K562 (cell line): ENCODE measurements around the gene TBCEL. TPM values are rescaled to one million over a fixed set of nuclear protein-coding genes. Genes with fewer than 3 reads are reported as not detected.

Experiments used
- CCNT2 ChIP-seq: IDR thresholded peaks from 2 replicates; pipeline ENCODE4 v1.6.1; 2011; ENCODE audit warnings: borderline replicate concordance, low read depth, mild to moderate bottlenecking, moderate library complexity, mixed read lengths, low read length; ENCODE audit not compliant: insufficient read length; ENCODE audit errors: extremely low read depth
- ETV5 ChIP-seq: sonication (generic); formaldehyde crosslinking; IDR thresholded peaks from 2 replicates; pipeline ENCODE4 v1.4.0; 2020; ENCODE audit warnings: low read depth, mild to moderate bottlenecking, missing genetic modification reagents
- GMEB1 ChIP-seq: fragments of 250-450 bp; sonication (Bioruptor Pico); IDR thresholded peaks from 2 replicates; pipeline ENCODE4 v1.4.0; 2020; ENCODE audit warnings: mild to moderate bottlenecking
- MED1 ChIP-seq: sonication (generic); formaldehyde crosslinking; IDR thresholded peaks from 2 replicates; pipeline ENCODE4 v1.8.1; 2023; ENCODE audit warnings: missing genetic modification reagents, borderline replicate concordance
- MTF1 ChIP-seq: fragments of 250-450 bp; sonication (Bioruptor Pico); IDR thresholded peaks from 2 replicates; pipeline ENCODE4 v1.9.0; 2021; ENCODE audit warnings: moderate library complexity, mild to moderate bottlenecking, inconsistent platforms, borderline replicate concordance
- NRF1 ChIP-seq, 2 experiments: fragments of 450-650 bp; IDR thresholded peaks in 1 of 2; conservative IDR thresholded peaks in 1 of 2; 2 replicates each; pipeline ENCODE4 v1.6.1; 2014; ENCODE audit warnings: mild to moderate bottlenecking in 2 of 2
- PHF21A ChIP-seq: fragments of 450-650 bp; IDR thresholded peaks from 2 replicates; pipeline ENCODE4 v1.6.1; 2017; ENCODE audit warnings: low read depth, borderline replicate concordance
- POLR2AphosphoS5 ChIP-seq: IDR thresholded peaks from 2 replicates; pipeline ENCODE4 v1.6.1; 2011; ENCODE audit warnings: mild to moderate bottlenecking, low read depth, low read length, moderate library complexity; ENCODE audit not compliant: control insufficient read depth, insufficient read depth
- TEAD4 ChIP-seq, 2 experiments: sonication (generic) in 1 of 2; formaldehyde crosslinking in 1 of 2; IDR thresholded peaks; 2 replicates each; pipeline versions ENCODE4 v1.6.1 to v1.8.0; 2012 to 2022; ENCODE audit warnings: borderline replicate concordance in 1 of 2, inconsistent platforms in 1 of 2, low read length in 1 of 2, mild to moderate bottlenecking in 1 of 2, missing genetic modification reagents in 1 of 2
- ZNF280B ChIP-seq: fragments of 250-450 bp; sonication (Bioruptor Pico); IDR thresholded peaks from 2 replicates; pipeline ENCODE4 v1.5.1; 2021; ENCODE audit warnings: mild to moderate bottlenecking
- polyA plus RNA-seq, 8 experiments: library from polyadenylated mRNA; depleted of rRNA in 4 of 8; stranded (reverse) in 5 of 8; unstranded in 3 of 8; fragments of >200 nt; fragmentation: Nextera tagmentation in 2 of 8; fragmentation: Illumina TruSeq in 1 of 8; extraction: Ambion mirVana in 2 of 8; extraction: Trizol in 1 of 8; gene quantifications; 2 replicates each; pipeline versions ENCODE4 v1.2.1 to v1.2.3, GENCODE V29; 2011 to 2014; ENCODE audit warnings: inconsistent platforms in 1 of 8, missing spikeins in 1 of 8
- total RNA-seq, 7 experiments: library from RNA; depleted of rRNA in 6 of 7; stranded (reverse); fragments of >200 nt in 6 of 7; fragmentation: Illumina TruSeq in 2 of 7; extraction: Trizol in 2 of 7; gene quantifications; 2 replicates each; pipeline versions ENCODE4 v1.2.1 to v1.2.3, GENCODE V29; 2011 to 2021; ENCODE audit warnings: low replicate concordance in 1 of 7
- TF ChIP-seq, protein P1 (sequence below): fragments of 200-800 bp; sonication (Bioruptor generic); IDR thresholded peaks from 2 replicates; pipeline ENCODE4 v1.6.1; 2017; ENCODE audit warnings: missing genetic modification characterization, missing compliant biosample characterization
- TF ChIP-seq, protein P2 (sequence below): fragments of 450-650 bp; formaldehyde crosslinking; IDR thresholded peaks from 2 replicates; pipeline ENCODE4 v1.4.0; 2020; ENCODE audit warnings: mild to moderate bottlenecking, mixed read lengths
- TF ChIP-seq, protein P3 (sequence below): fragments of 450-650 bp; IDR thresholded peaks from 2 replicates; pipeline ENCODE4 v1.6.1; 2017; ENCODE audit warnings: antibody characterized with exemption, mild to moderate bottlenecking

TBCEL gene
- total and polyA plus RNA-seq, 9 of the 15 experiments (the other 6 are each of a cell fraction or from before 2014, with no cell fraction given): 0.39 to 2.3 (median 1.4) TPM

DNA sequence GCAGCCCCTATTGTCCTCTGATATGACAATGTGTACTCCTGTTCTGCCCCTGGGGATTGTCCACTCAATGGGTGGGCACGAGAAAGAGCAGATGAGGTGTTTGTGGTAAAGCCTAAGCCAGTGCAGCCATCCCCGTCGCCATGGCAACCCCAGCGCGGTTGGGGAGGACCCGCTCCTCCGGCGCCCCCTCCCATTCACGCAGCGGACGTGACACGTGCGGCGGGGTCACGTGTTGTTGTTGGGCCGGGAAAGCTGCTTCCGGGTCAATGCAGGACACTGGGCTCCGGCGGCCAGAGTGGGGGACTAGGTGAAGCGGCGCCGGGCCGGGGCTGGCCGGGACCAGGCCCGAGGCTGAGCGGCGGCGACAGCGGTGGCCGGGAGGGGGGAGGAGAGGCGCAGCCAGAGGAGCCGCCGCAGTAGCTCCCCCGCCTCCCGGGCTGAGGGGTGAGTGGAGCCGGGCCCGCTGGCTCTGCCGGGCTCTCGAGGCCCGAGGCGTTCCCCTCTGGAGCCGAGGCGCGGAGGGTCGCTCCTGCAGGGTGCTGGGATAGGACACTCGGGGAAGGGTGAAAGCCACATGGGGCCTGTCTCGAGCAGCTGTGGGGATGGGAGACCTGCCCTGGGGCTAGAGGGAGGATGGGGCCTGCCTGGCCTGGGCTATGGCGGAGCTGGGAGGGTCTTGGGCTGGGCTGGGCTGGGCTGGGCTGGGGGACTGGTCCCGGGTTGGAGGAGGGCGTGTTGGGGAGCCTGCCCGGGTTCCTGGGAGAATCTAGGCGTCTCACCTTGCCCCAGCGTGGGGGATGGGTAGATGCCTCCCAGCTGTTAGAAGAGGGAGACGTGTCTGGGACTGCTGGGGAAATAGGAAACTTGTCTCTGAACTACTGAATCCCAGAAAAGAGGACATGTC lies at the start of gene TBCEL (continued):
- TF ChIP-seq NRF1 (conservative IDR thresholded peaks at IDR 0.05 in 1 of 2, IDR thresholded peaks at IDR 0.05 in 1 of 2) (no peak), POLR2AphosphoS5 (no peak), MTF1 (CRISPR knock-in tag) (no peak), CCNT2 (no peak), ZNF280B (no peak), ETV5 (CRISPR knock-in tag) (peak; percentile 67), GMEB1 (CRISPR knock-in tag) (peak; percentile 96), MED1 (CRISPR knock-in tag) (no peak), PHF21A (no peak), TEAD4 (IDR thresholded peaks at IDR 0.05; ENCODE audit: low read length) (no peak), TEAD4 (CRISPR knock-in tag; IDR thresholded peaks at IDR 0.05; ENCODE audit: borderline replicate concordance) (no peak)
- TF ChIP-seq, protein P1, sequence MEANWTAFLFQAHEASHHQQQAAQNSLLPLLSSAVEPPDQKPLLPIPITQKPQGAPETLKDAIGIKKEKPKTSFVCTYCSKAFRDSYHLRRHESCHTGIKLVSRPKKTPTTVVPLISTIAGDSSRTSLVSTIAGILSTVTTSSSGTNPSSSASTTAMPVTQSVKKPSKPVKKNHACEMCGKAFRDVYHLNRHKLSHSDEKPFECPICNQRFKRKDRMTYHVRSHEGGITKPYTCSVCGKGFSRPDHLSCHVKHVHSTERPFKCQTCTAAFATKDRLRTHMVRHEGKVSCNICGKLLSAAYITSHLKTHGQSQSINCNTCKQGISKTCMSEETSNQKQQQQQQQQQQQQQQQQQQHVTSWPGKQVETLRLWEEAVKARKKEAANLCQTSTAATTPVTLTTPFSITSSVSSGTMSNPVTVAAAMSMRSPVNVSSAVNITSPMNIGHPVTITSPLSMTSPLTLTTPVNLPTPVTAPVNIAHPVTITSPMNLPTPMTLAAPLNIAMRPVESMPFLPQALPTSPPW (CRISPR knock-in tag): peak; percentile 95
- TF ChIP-seq, protein P2, sequence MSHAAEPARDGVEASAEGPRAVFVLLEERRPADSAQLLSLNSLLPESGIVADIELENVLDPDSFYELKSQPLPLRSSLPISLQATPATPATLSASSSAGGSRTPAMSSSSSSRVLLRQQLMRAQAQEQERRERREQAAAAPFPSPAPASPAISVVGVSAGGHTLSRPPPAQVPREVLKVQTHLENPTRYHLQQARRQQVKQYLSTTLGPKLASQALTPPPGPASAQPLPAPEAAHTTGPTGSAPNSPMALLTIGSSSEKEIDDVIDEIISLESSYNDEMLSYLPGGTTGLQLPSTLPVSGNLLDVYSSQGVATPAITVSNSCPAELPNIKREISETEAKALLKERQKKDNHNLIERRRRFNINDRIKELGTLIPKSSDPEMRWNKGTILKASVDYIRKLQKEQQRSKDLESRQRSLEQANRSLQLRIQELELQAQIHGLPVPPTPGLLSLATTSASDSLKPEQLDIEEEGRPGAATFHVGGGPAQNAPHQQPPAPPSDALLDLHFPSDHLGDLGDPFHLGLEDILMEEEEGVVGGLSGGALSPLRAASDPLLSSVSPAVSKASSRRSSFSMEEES (CRISPR knock-in tag): peak; percentile 96
- TF ChIP-seq, protein P3, sequence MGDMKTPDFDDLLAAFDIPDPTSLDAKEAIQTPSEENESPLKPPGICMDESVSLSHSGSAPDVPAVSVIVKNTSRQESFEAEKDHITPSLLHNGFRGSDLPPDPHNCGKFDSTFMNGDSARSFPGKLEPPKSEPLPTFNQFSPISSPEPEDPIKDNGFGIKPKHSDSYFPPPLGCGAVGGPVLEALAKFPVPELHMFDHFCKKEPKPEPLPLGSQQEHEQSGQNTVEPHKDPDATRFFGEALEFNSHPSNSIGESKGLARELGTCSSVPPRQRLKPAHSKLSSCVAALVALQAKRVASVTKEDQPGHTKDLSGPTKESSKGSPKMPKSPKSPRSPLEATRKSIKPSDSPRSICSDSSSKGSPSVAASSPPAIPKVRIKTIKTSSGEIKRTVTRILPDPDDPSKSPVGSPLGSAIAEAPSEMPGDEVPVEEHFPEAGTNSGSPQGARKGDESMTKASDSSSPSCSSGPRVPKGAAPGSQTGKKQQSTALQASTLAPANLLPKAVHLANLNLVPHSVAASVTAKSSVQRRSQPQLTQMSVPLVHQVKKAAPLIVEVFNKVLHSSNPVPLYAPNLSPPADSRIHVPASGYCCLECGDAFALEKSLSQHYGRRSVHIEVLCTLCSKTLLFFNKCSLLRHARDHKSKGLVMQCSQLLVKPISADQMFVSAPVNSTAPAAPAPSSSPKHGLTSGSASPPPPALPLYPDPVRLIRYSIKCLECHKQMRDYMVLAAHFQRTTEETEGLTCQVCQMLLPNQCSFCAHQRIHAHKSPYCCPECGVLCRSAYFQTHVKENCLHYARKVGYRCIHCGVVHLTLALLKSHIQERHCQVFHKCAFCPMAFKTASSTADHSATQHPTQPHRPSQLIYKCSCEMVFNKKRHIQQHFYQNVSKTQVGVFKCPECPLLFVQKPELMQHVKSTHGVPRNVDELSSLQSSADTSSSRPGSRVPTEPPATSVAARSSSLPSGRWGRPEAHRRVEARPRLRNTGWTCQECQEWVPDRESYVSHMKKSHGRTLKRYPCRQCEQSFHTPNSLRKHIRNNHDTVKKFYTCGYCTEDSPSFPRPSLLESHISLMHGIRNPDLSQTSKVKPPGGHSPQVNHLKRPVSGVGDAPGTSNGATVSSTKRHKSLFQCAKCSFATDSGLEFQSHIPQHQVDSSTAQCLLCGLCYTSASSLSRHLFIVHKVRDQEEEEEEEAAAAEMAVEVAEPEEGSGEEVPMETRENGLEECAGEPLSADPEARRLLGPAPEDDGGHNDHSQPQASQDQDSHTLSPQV: no peak
